NB4 (cell line): ENCODE results near the gene ZNF534.

Source experiments
- CTCF ChIP-seq: IDR thresholded peaks from one replicate; pipeline ENCODE4 v1.5.1; 2012; ENCODE audit warnings: low read depth, low read length
- MAX ChIP-seq: IDR thresholded peaks from 2 replicates; pipeline ENCODE4 v1.6.1; 2011; ENCODE audit warnings: low read depth, low read length
- MYC ChIP-seq: IDR thresholded peaks from 2 replicates; pipeline ENCODE4 v1.6.1; 2011; ENCODE audit warnings: low read depth, low read length
- POLR2A ChIP-seq: IDR thresholded peaks from 2 replicates; pipeline ENCODE4 v1.6.1; 2011; ENCODE audit warnings: mild to moderate bottlenecking; ENCODE audit not compliant: insufficient read length; ENCODE audit errors: extremely low read depth

DNA sequence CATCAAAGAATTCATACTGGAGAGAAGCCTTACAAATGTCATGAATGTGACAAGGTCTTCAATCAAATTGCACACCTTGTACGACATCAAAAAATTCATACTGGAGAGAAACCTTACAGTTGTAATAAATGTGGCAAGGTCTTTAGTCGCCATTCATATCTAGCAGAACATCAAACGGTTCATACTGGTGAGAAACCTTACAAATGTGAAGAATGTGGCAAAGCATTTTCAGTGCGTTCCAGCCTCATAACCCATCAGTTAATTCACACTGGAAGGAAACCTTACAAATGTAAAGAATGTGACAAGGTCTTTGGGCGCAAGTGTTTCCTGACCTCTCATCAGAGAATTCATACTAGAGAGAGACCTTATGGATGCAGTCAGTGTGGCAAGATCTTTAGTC lies 13.2 kb upstream of the ZNF534 start:
- TF ChIP-seq CTCF (no peak), POLR2A (no peak), MAX (no peak), MYC (no peak)
